SK-N-MC (cell line): ENCODE results near the gene SLC6A7.

Experiments used
- DNase-seq: peaks from one replicate; pipeline ENCODE4 v3.0.0-alpha.2; 2011; ENCODE audit warnings: low read depth, low spot score
- H3K27ac ChIP-seq: fragments of 200-600 bp; sonication (generic); 2 replicates; pipeline ENCODE4 v1.5.1; 2016; ENCODE audit warnings: mixed run types
- H3K36me3 ChIP-seq: fragments of 200-600 bp; sonication (generic); 2 replicates; pipeline ENCODE4 v1.6.1; 2017; ENCODE audit warnings: antibody characterized with exemption, low read length, mixed read lengths; ENCODE audit not compliant: insufficient read depth
- H3K4me3 ChIP-seq: fragments of 200-600 bp; sonication (generic); 2 replicates; pipeline ENCODE4 v1.5.1; 2016
- H3K9ac ChIP-seq: fragments of 200-600 bp; sonication (generic); 2 replicates; pipeline ENCODE4 v1.8.0; 2017; ENCODE audit warnings: mixed run types, mixed read lengths; ENCODE audit not compliant: insufficient read length
- H3K9me3 ChIP-seq: fragments of 200-600 bp; sonication (generic); 2 replicates; pipeline ENCODE4 v1.6.1; 2017; ENCODE audit warnings: low read depth, mild to moderate bottlenecking, antibody characterized with exemption, low read length, moderate library complexity, mixed read lengths
- EZH2 ChIP-seq: fragments of 200-600 bp; sonication (generic); IDR thresholded peaks from one replicate; pipeline ENCODE4 v1.6.1; 2017; ENCODE audit warnings: antibody characterized with exemption
- FOXP2 ChIP-seq: optimal IDR thresholded peaks from 2 replicates; pipeline ENCODE3; 2011; ENCODE audit warnings: mild to moderate bottlenecking, moderate library complexity; ENCODE audit not compliant: insufficient read depth; ENCODE audit errors: extremely low read length, control extremely low read depth
- POLR2AphosphoS5 ChIP-seq: IDR thresholded peaks from 2 replicates; pipeline ENCODE4 v1.6.1; 2012; ENCODE audit warnings: mild to moderate bottlenecking, low read depth, low read length, borderline replicate concordance

The SLC6A7 gene

DNA sequence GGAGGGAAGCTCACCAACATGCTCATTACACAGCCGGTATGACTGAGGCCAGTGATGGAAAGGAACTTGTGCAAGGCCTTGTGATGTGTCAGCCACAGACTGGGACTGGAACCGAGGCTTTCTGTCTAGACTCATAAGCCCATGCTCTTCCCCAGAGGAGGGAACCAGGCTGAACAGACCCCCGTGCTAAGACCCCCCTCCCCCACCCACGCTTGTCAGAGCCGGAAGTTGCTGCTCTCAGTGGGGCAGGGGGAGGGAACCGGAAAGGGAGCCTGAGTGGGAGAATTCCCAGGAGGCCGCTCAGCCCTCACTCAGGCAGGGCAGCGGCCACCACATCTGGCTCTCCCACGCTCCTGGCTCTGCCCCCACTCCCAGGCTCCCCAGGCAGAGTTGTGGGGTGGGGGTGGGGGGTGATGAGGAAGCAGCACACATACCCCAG lies 30.1 kb upstream of the SLC6A7 start:
- TF ChIP-seq POLR2AphosphoS5, result peak; percentile 33; the same call in 1 of the 2 replicates
- no peak for TF ChIP-seq FOXP2
- DNase-seq, result no peak
- Histone ChIP-seq H3K27ac (peak overlapping the region; percentile 75), H3K4me3 (peak overlapping the region; percentile 26), H3K9me3 (no peaks in the 10 kb centered on the region), H3K9ac (peak overlapping the region; percentile 21), H3K36me3 (no peaks in the 10 kb centered on the region)

DNA sequence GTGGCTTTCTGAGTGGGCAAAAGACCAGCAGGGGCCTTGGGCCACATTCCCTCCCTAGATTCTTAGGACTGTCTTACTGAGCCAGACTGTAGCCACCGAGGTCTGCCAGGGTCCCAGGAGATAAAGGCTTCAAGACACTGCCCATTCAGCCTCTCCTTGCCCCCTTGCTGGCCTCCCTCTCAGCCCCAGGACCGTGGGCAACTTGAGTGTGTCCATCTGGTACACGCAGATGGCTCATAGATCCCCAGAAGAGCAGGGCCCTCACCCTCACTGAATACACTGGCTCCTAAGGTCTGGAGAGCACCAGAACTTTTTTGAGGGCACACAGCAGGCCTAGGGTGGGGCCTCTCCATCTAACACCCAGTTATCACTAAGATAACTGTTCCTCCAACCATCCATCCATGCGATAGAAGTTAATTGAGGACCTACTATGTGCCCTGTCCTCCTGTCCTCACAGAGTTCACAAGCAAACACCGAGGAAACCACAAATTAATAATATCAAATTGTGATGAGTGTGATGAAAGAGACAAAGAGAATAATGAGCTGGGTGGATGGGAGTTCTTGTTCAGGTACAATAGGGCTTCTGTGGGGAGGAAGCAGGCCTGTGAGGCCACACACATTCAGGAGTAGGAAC lies 29.3 kb upstream of the SLC6A7 start:
- H3K4me3 ChIP-seq, result peak overlapping the region; percentile 26; the same call in 1 of the 2 replicates
- no peaks in the 10 kb centered on the region for H3K36me3 ChIP-seq
- H3K27ac ChIP-seq, result peak overlapping the region; percentile 75
- no peak for TF ChIP-seq POLR2AphosphoS5
- TF ChIP-seq FOXP2, result no peak
- peak overlapping the region; percentile 21 for H3K9ac ChIP-seq
- H3K9me3 ChIP-seq, result no peaks in the 10 kb centered on the region
- DNase-seq, result no peak

DNA sequence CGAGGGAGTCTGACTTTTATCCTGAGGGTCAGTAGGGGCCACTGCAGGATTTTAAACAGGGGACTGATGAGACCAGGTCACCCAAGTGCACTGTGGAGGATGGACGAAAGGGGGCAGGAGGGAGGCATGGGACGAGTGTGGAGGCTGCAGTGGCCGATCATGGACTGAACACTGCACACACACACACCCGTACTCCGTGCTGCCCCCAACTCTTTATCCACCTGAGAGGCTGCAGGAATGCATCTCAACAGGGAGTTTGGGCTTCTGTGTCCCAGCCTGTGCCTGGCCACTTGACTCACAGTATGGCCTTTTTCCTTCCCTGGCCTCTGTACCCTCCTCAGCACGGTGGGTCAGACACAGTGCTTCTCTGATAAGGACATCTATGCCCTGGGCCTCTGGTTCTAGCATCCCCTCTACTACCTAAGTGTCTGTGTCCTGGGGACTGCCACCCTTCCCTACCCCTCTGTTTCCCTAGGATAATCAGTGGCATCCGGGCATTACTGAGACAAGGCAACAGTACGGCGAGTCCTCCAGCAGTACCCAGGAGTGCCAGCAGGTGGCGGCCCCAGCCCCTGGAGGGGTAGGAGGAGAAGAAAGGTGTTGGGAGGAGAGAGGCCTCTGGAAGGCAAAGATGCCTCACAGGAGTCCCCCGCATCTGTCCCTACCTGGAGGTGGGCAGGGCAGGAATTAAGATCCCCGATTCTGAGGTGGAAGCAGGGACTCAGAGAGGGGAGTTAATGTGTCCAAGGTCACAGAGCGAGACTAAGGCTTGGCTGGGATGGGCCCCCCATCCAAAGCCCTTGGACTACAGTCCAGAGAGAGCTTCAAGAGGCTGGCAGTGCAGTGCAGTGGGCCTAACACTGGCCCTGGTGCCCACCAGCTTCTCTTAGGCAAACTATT lies 28.4 kb upstream of the SLC6A7 start:
- DNase-seq, result no peak
- TF ChIP-seq POLR2AphosphoS5, result no peak
- no peak for TF ChIP-seq EZH2
- TF ChIP-seq FOXP2, result no peak
- no peaks in the 10 kb centered on the region for H3K36me3 ChIP-seq
- no peak overlapping the region for H3K27ac ChIP-seq
- no peak overlapping the region for H3K4me3 ChIP-seq
- H3K9me3 ChIP-seq, result no peaks in the 10 kb centered on the region
- H3K9ac ChIP-seq, result no peak overlapping the region

DNA sequence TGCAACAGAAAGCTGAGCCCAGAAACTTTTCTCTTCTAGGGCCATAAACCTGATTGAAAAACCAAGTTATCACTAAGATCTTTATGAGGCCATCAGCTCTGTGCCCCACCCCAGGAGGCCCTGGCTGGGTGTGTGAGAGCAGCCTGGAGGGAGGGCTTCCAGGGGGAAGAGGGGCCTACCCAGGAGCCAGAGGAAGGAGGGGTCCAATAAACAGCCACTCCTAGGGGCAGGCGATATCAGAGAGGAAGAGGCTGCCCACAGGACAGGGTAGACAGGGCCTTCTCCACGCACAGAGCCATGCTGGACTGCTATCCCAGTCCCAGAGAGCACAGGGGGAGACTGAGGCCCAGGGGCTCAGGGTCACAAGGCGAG lies 27.7 kb upstream of the SLC6A7 start:
- DNase-seq, result no peak
- no peaks in the 10 kb centered on the region for H3K9me3 ChIP-seq
- TF ChIP-seq POLR2AphosphoS5 (no peak), FOXP2 (no peak), EZH2 (no peak)
- no peak overlapping the region for H3K4me3 ChIP-seq
- no peak overlapping the region for H3K27ac ChIP-seq
- no peak overlapping the region for H3K9ac ChIP-seq
- H3K36me3 ChIP-seq, result no peaks in the 10 kb centered on the region

DNA sequence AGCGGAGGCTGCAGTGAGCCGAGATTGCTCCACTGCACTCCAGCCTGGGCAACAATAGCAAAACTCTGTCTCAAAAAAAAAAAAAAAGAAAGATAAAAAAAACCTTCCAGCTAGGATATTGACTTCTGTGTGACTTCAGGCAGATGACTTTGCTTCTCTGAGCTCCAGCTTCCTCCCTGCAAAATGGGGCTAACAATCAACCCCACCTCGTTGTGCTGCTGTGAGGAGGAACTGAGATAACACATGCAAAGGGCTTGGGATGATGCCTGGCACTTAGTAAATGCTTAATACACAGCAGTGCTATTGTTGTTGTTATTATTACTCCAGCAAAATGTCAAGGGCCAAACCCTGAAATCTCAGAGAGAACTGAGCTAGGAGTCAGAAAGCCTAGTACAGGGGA lies 26.8 kb upstream of the SLC6A7 start:
- TF ChIP-seq FOXP2 (no peak), POLR2AphosphoS5 (no peak), EZH2 (no peak)
- H3K36me3 ChIP-seq, result no peaks in the 10 kb centered on the region
- no peaks in the 10 kb centered on the region for H3K9me3 ChIP-seq
- no peak overlapping the region for H3K4me3 ChIP-seq
- H3K9ac ChIP-seq, result no peak overlapping the region
- no peak overlapping the region for H3K27ac ChIP-seq
- DNase-seq, result no peak

DNA sequence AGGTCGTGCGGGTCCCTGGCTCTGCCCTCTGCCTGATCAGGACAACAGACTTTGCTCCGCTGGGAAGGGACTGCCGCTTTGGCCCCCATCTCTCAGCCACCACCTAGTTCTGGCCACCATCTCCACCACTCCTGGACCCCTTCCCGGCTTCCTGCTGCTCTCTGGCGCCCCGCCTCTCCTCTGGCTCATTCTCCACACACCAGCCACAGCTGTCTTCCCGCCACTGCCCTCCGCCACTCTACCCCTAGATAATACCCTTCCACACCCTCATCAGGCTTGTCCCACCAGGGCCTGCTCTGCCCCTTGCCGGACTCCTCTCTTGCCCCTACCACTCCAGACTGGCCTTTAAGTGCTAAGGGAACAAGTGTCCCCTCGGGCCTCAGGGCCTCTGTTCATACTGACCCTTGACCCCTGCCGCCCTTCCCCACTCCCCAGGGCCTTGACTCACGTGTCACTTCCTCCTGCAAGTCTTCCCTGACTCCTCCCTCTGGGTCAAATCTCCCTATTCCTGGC lies 26.3 kb upstream of the SLC6A7 start:
- Histone ChIP-seq H3K9ac (no peak overlapping the region), H3K27ac (no peak overlapping the region), H3K36me3 (no peaks in the 10 kb centered on the region), H3K4me3 (no peak overlapping the region), H3K9me3 (no peaks in the 10 kb centered on the region)
- TF ChIP-seq POLR2AphosphoS5 (no peak), FOXP2 (no peak), EZH2 (no peak)
- no peak for DNase-seq

DNA sequence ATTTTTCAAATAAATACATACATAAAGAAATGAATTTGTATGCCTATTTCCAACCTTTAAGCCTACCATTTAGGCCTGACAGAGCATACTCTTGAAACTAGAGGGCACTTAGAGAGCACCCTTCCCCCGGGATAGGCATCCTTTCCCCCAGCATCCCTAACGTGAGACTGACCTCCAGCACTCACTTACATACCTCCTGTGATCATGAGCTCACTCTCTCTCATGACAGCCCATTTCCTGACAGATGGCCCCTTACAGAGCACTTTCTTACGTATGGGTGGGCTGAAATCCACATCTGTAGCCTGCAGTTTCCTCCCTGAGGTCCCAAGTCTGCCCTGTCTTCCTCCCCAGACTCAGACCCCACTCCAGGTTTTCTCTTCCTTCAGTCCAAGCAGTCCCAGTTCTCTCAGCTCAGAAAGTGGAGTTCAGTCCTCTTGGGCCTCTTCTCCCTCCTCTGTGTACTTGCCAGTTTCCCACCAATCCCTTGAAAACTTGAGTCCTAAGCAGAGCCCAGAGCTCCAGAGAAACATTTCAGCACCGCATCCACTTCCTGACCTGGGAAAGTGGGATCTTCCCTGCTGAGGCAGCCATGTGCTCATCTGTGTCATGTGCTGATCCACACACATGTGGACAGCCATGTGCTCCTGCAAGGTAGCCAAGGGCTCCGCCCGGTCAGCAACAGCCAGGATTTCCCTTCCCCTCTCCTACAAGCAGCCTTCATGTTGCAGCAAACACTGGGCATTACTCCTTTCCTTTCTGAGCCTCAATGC lies 25.5 kb upstream of the SLC6A7 start:
- H3K36me3 ChIP-seq, result no peaks in the 10 kb centered on the region
- no peak overlapping the region for H3K4me3 ChIP-seq
- DNase-seq, result no peak
- no peak overlapping the region for H3K9ac ChIP-seq
- TF ChIP-seq EZH2, result no peak
- no peak for TF ChIP-seq POLR2AphosphoS5
- TF ChIP-seq FOXP2, result no peak
- H3K9me3 ChIP-seq, result no peaks in the 10 kb centered on the region
- H3K27ac ChIP-seq, result peak overlapping the region; percentile 20; the same call in 1 of the 2 replicates
